Fibroblast of the aortic adventitia (primary cell): ENCODE data around the gene RHEX. TPM values are rescaled to one million over a fixed set of nuclear protein-coding genes. Genes with fewer than 3 reads are reported as not detected.
A peak's percentile ranks its signal among the peaks of the same experiment; 100 is the strongest.

Source experiments
- DNase-seq: peaks from one replicate; pipeline ENCODE4 v3.0.0-alpha.2; 2010; ENCODE audit warnings: low read depth
- H3K4me3 ChIP-seq: 2 replicates; pipeline ENCODE4 v1.5.1; 2011; ENCODE audit warnings: low read depth, mild to moderate bottlenecking, control low read depth, low read length, moderate library complexity
- CTCF ChIP-seq: IDR thresholded peaks from 2 replicates; pipeline ENCODE4 v1.5.1; 2011; ENCODE audit warnings: mild to moderate bottlenecking, low read length, control low read depth, inconsistent platforms; ENCODE audit not compliant: insufficient read depth
- total RNA-seq: library from RNA; depleted of rRNA; stranded (reverse); fragments of >200 nt; gene quantifications from 2 replicates; pipeline ENCODE4 v1.2.3, GENCODE V29; 2012; ENCODE audit warnings: low replicate concordance

Gene RHEX
- total RNA-seq, 1 donor: not detected

GRCh38 chr1:206030191-206030590 is 22.8 kb upstream of the RHEX start:
- no peak for DNase-seq
- no peak for TF ChIP-seq CTCF
- H3K4me3 ChIP-seq: no peak overlapping the region

GRCh38 chr1:206030714-206031113 is 22.3 kb upstream of the RHEX start:
- peak; percentile 72 for DNase-seq
- peak; percentile 97 for TF ChIP-seq CTCF
- no peak overlapping the region for H3K4me3 ChIP-seq

- TF ChIP-seq CTCF: no peak
- peak; percentile 11 for DNase-seq
Observed at GRCh38 chr1:206032380-206033140, 20.4 kb upstream of the RHEX start.

GRCh38 chr1:206035027-206035426 is 17.9 kb upstream of the RHEX start:
- TF ChIP-seq CTCF: no peak
- DNase-seq: no peak
- H3K4me3 ChIP-seq: no peak overlapping the region

More at GRCh38 chr1:206032380-206033140, 20.4 kb upstream of the RHEX start:
- no peak overlapping the region for H3K4me3 ChIP-seq

- no peak overlapping the region for H3K4me3 ChIP-seq
- no peak for TF ChIP-seq CTCF
- DNase-seq: no peak
Observed at GRCh38 chr1:206036663-206037455, 16.1 kb upstream of the RHEX start.

- no peak for DNase-seq
- TF ChIP-seq CTCF: no peak
- H3K4me3 ChIP-seq: no peak overlapping the region
Observed at GRCh38 chr1:206037581-206037980, 15.4 kb upstream of the RHEX start.
